Esophagus squamous epithelium (tissue), 5 donors: ENCODE measurements around the gene ANXA2. TPM values are rescaled to one million over a fixed set of nuclear protein-coding genes. Genes with fewer than 3 reads are reported as not detected.
"Not testable (repeated sequence)": the region's sequence is repeated elsewhere in the genome, so short reads cannot be mapped to it uniquely, and the experiment has no call there.

Experiments
- DNase-seq: peaks from one replicate; lab custom pipeline; 2025; lab: John Stamatoyannopoulos, UW
- H3K27ac ChIP-seq, 4 donors: fragments of 200-600 bp; sonication (generic); one replicate each; pipeline ENCODE4 v1.5.1; 2016 to 2019; ENCODE audit warnings: mild to moderate bottlenecking in 1 of 4
- H3K27me3 ChIP-seq, 4 donors: fragments of 200-600 bp; sonication (generic); 1 replicate in 3 of 4; 2 replicates in 1 of 4; pipeline versions ENCODE4 v1.5.1 to v1.6.0; 2017 to 2021; ENCODE audit warnings: antibody characterized with exemption in 1 of 4
- H3K36me3 ChIP-seq, 3 donors: fragments of 200-600 bp; sonication (generic); one replicate each; pipeline ENCODE4 v1.5.1; 2016 to 2019
- H3K4me1 ChIP-seq, 3 donors: fragments of 200-600 bp; sonication (generic); one replicate each; pipeline ENCODE4 v1.5.1; 2017 to 2019
- H3K4me3 ChIP-seq, 4 donors: fragments of 200-600 bp; sonication (generic); 1 replicate in 3 of 4; 2 replicates in 1 of 4; pipeline ENCODE4 v1.5.1; 2016 to 2019; ENCODE audit warnings: mild to moderate bottlenecking in 2 of 4, moderate library complexity in 1 of 4
- H3K9me3 ChIP-seq, 3 donors: fragments of 200-600 bp; sonication (generic); one replicate each; pipeline ENCODE4 v1.5.1; 2016 to 2019
- POLR2A ChIP-seq, 4 donors: fragments of 450-650 bp; IDR thresholded peaks; one replicate each; pipeline ENCODE4 v1.6.1; 2017; ENCODE audit warnings: antibody characterized with exemption in 4 of 4, mild to moderate bottlenecking in 4 of 4, moderate library complexity in 3 of 4
- WGBS, 2 donors: methylation state at CpG; one replicate each; pipeline ENCODE4 v1.1.5; 2018; 5-methylcytosine and 5-hydroxymethylcytosine counted together
- intact Hi-C: fragments of 100-400 bp; cut with DNase I; formaldehyde crosslinking; loops from one replicate; pipeline ENCODE4 v1.15.0; 2022
- total RNA-seq, 4 donors: library from RNA; depleted of rRNA; stranded (reverse); fragments of >200 nt; gene quantifications; one replicate each; pipeline ENCODE4 v1.1.0, GENCODE V29; 2016
- TF ChIP-seq, protein P1 (sequence below), 6 experiments: fragments of 450-650 bp in 4 of 6; fragments of 200-600 bp in 2 of 6; sonication (generic) in 2 of 6; IDR thresholded peaks; one replicate each; pipeline ENCODE4 v1.5.1; 2016 to 2019; ENCODE audit warnings: antibody characterized with exemption in 6 of 6, mild to moderate bottlenecking in 4 of 6, moderate library complexity in 4 of 6
- donor health status: DM: yes; HTN: yes; CAD: no.

The ANXA2 gene
- total RNA-seq, 4 donors from 2014 or later: 2,116 to 2,445 (median 2,399) TPM

DNA sequence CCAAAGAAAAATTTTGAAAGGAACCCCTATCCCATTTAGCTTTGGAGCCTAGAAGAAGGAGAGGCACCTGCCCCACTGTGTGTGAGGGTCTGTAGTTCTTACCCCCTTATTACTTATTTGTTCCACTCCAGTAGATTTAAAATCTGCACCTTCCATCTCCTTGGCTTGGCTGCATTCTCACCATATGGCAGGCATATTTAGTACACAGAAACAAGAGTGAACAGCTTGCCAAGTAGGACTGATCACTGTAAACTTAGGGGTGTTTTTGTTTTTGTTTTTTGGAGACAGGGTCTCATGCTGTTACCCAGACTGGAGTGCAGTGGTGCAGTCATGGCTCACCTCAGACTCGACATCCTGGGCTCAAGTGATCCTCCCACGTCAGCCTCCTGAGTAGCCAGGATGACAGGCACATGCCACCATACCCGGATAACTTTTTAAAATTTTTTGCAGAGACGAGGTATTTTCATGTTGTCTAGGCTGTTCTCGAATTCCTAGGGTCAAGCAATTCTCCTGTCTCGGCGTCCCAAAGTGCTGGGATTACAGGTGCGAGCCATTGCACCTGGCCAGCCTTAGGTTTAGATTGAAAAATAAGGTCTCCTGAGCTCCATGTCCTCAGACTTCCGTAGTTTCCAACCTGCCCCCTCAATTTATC, 14.1 kb upstream of the ANXA2 start:
- Histone ChIP-seq H3K36me3 (no peaks in the 10 kb centered on the region), H3K27ac (no peak overlapping the region), H3K9me3 (no peaks in the 10 kb centered on the region), H3K4me3 (no peak overlapping the region), H3K4me1 (peaks cover 12 to 50% (median 30%) of the 10 kb centered on the region in 3 donors), H3K27me3 (no peaks in the 10 kb centered on the region)
- DNase-seq: no peak
- TF ChIP-seq POLR2A (IDR thresholded peaks at IDR 0.05): no peak
- TF ChIP-seq, protein P1, sequence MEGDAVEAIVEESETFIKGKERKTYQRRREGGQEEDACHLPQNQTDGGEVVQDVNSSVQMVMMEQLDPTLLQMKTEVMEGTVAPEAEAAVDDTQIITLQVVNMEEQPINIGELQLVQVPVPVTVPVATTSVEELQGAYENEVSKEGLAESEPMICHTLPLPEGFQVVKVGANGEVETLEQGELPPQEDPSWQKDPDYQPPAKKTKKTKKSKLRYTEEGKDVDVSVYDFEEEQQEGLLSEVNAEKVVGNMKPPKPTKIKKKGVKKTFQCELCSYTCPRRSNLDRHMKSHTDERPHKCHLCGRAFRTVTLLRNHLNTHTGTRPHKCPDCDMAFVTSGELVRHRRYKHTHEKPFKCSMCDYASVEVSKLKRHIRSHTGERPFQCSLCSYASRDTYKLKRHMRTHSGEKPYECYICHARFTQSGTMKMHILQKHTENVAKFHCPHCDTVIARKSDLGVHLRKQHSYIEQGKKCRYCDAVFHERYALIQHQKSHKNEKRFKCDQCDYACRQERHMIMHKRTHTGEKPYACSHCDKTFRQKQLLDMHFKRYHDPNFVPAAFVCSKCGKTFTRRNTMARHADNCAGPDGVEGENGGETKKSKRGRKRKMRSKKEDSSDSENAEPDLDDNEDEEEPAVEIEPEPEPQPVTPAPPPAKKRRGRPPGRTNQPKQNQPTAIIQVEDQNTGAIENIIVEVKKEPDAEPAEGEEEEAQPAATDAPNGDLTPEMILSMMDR (IDR thresholded peaks at IDR 0.05): no peak
- intact Hi-C loops: no loop called here
- WGBS, 2 donors: 83 to 86% methylated on average over 8 to 9 of the region's 9 CpGs

- H3K27me3 ChIP-seq, H3K9me3 ChIP-seq, DNase-seq, H3K36me3 ChIP-seq, intact Hi-C loops, H3K27ac ChIP-seq, H3K4me3 ChIP-seq: not testable (repeated sequence)
- peaks cover 12 to 55% (median 30%) of the 10 kb centered on the region in 3 donors for H3K4me1 ChIP-seq
- 89 to 96% methylated on average over 7 to 9 of the region's 9 CpGs for WGBS, 2 donors
These were observed 12.6 kb upstream of the ANXA2 start for GRCh38 chr15:60410350-60410749.

- H3K9me3 ChIP-seq: no peaks in the 10 kb centered on the region
- TF ChIP-seq, protein P1 (IDR thresholded peaks at IDR 0.05): no peak
- TF ChIP-seq POLR2A (IDR thresholded peaks at IDR 0.05): no peak
- peaks cover 12 to 44% (median 19%) of the 10 kb centered on the region in 3 donors for H3K4me1 ChIP-seq
- no peaks in the 10 kb centered on the region for H3K27me3 ChIP-seq
- H3K4me3 ChIP-seq: no peak overlapping the region
- no peak for DNase-seq
- intact Hi-C loops: no loop called here
- peak overlapping the region; percentile 78 to 85 (median 81) for H3K27ac ChIP-seq
- no peaks in the 10 kb centered on the region for H3K36me3 ChIP-seq
These were observed 10.7 kb upstream of the ANXA2 start for GRCh38 chr15:60408463-60408981.

DNA sequence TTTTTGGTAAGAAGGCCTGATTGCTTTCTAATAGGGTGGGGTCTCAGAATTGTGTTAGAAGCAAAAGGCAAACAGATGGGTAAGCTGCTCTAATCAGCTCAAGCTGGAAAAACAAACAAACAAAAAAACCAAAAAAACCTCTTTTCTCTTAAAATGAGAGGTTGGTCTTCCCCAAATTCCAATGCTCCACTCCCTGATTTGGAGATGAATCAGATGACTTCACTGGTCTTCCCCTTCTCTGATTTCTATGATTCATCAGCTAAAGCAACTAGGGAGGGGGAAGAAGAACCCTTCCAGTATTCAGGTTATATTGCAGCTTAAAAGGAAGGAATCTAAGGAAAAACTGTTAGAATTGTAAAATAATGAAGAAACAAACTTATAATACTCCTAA, 9.6 kb upstream of the ANXA2 start:
- intact Hi-C loops: no loop called here
- TF ChIP-seq, protein P1 (IDR thresholded peaks at IDR 0.05): no peak
- TF ChIP-seq POLR2A (IDR thresholded peaks at IDR 0.05): no peak
- Histone ChIP-seq H3K9me3 (no peaks in the 10 kb centered on the region), H3K4me3 (no peak overlapping the region), H3K36me3 (no peaks in the 10 kb centered on the region), H3K27ac (peak overlapping the region in 2 of 4 donors; percentile 78 to 84), H3K27me3 (no peaks in the 10 kb centered on the region), H3K4me1 (peaks cover 5 to 38% (median 16%) of the 10 kb centered on the region in 3 donors)
- DNase-seq: no peak

- H3K36me3 ChIP-seq: no peaks in the 10 kb centered on the region
- H3K27me3 ChIP-seq: no peaks in the 10 kb centered on the region
- WGBS, 2 donors: 70 to 76% methylated on average over 2 of the region's 2 CpGs
- peak overlapping the region in 2 of 4 donors; percentile 25 to 84 for H3K27ac ChIP-seq
- TF ChIP-seq POLR2A (IDR thresholded peaks at IDR 0.05): no peak
- TF ChIP-seq, protein P1 (IDR thresholded peaks at IDR 0.05): no peak
- H3K9me3 ChIP-seq: no peaks in the 10 kb centered on the region
- intact Hi-C loops: no loop called here
- no peak overlapping the region for H3K4me3 ChIP-seq
- no peak for DNase-seq
- H3K4me1 ChIP-seq: peaks cover 5 to 44% (median 16%) of the 10 kb centered on the region in 3 donors
These were observed 9.0 kb upstream of the ANXA2 start for GRCh38 chr15:60406513-60407414.
